ENCODE results near the gene DNAI1.

Gene DNAI1

GRCh38 chr9:34547960-34548611 lies 89.5 kb downstream of the DNAI1 start:
- no peak for DNase-seq

GRCh38 chr9:34549407-34549732 lies 90.8 kb downstream of the DNAI1 start:
- no peak for DNase-seq

- DNase-seq: no peak
Measured at GRCh38 chr9:34550016-34550680, 91.5 kb downstream of the DNAI1 start.

GRCh38 chr9:34550681-34551270 lies 92.2 kb downstream of the DNAI1 start:
- DNase-seq: no peak

GRCh38 chr9:34551751-34552605 lies 93.4 kb downstream of the DNAI1 start:
- no peak for DNase-seq

GRCh38 chr9:34552606-34552981 lies 94.0 kb downstream of the DNAI1 start:
- no peak for DNase-seq

GRCh38 chr9:34552986-34553385 lies 94.4 kb downstream of the DNAI1 start:
- no peak for DNase-seq

GRCh38 chr9:34553511-34554021 lies 95.0 kb downstream of the DNAI1 start:
- DNase-seq: no peak

- no peak for DNase-seq
Measured at GRCh38 chr9:34554211-34555001, 95.8 kb downstream of the DNAI1 start.

- DNase-seq: no peak
Measured at GRCh38 chr9:34555002-34555348, 96.4 kb downstream of the DNAI1 start.

- DNase-seq: no peak
Measured at GRCh38 chr9:34555500-34555899, 96.9 kb downstream of the DNAI1 start.

- DNase-seq: no peak
Measured at GRCh38 chr9:34555936-34556525, 97.4 kb downstream of the DNAI1 start.

GRCh38 chr9:34556949-34557348 lies 98.3 kb downstream of the DNAI1 start:
- DNase-seq: no peak

- DNase-seq: no peak
Measured at GRCh38 chr9:34557426-34558321, 99.1 kb downstream of the DNAI1 start.

- DNase-seq: no peak
Measured at GRCh38 chr9:34558364-34558763, 99.8 kb downstream of the DNAI1 start.

- no peak for DNase-seq
Measured at GRCh38 chr9:34558919-34559623, 100.5 kb downstream of the DNAI1 start.

- DNase-seq: no peak
Measured at GRCh38 chr9:34559624-34560455, 101.2 kb downstream of the DNAI1 start.

GRCh38 chr9:34560599-34561214 lies 102.1 kb downstream of the DNAI1 start:
- no peak for DNase-seq

- DNase-seq: no peak
Measured at GRCh38 chr9:34562135-34562745, 103.6 kb downstream of the DNAI1 start.

Measured in T1000 (cell line).